Putamen (tissue), 1 donor: Measurements from ENCODE around the gene KSR2.
"Not testable (repeated sequence)": the region's sequence is repeated elsewhere in the genome, so short reads cannot be mapped to it uniquely, and the experiment has no call there.

Experiments used
- DNase-seq: peaks from one replicate; pipeline ENCODE4 v3.0.0-alpha.2; 2016; ENCODE audit warnings: low spot score

KSR2 gene

DNA sequence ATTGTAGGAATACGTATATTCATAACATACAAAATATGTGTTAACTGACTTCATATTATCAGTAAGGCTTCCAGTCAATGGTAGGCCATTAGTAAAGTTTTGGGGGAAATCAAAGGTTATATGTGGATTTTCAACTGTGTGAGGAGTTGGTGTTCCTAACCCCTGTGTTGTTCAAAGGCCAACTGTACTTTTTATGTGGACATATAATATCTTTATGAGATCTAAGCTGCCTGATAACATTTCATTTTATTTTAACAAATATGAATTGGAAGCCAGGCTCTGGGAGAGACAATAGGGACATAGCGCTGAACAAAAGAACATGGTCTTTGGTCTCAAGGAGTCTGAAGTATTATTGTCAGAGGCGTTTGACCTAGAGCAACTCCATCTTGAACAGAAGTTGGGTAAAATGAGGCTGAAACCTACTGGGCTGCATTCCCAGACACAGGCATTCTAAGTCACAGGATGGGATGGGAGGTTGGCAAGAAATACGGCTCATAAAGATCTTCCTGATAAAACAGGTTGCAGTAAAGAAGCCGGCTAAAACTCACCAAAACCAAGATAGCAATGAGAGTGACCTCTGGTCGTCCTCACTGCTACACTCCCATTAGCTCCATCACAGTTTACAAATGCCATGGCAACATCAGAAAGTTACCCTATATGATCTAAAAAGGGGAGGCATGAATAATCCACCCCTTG is 147.2 kb downstream of the KSR2 start:
- DNase-seq, result no peak

GRCh38 chr12:117820216-117820907 is 148.4 kb downstream of the KSR2 start:
- no peak for DNase-seq

DNA sequence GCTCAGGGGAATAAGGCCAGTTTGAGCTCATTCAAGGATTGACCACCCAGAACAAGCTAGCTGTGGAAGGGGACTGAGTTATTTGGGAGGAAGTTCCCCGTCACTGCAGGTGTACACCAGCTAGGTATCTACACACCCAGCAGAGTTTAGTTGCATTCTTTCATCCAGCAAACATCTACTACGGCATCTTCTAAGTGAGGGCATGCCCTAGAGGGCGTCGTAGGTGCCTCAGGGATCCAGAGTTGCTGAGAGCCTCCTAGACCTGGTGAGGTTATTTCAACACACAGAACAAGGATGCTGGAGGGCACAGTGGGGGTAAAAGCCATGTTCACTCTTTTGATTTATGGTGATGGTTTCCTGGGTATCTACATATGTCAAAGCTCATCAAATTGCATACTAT is 149.6 kb downstream of the KSR2 start:
- no peak for DNase-seq

DNA sequence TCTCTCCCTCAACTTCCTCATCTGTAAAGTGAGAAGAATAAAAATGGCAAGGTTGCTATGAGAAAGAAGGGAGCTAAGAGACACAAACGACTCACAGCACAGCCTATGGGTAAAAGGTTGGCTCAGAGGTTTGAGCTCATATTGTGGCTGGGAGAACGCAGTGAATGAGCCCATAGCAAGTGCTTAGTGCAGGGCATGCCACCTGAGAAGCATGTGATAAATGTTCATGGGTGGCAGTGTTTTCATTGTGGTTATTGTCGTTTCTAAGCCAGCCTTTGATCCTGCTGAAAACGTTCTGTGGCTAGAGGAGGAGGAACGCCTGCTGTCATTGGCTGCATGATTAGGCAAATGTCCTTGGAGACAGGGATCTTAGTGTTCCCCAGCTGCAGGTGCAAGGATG is 150.4 kb downstream of the KSR2 start:
- DNase-seq, result no peak

DNA sequence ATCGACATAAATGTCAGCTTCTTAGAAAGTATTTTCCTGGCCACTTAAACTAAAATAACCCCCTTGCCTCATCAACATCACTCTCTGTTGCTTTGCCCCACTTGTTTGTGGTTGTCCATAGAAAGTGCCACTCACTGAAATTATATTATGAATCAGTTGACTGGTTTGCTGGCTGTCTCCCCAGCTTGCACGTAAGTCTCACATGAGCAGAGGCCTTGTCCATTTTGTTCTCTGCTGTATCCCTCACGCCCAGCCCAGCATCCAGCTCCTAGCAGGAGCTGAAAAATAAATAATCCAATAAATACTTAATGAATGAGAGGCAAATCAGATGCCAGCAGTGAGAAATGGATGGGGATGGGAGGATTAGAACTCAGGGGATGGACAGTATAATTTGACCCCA is 159.3 kb downstream of the KSR2 start:
- DNase-seq, result no peak

- no peak for DNase-seq
Observed at GRCh38 chr12:117807946-117808345, 160.8 kb downstream of the KSR2 start.

GRCh38 chr12:117807355-117807754 is 161.4 kb downstream of the KSR2 start:
- DNase-seq, result no peak

- DNase-seq, result no peak
Observed at GRCh38 chr12:117805865-117806264, 162.9 kb downstream of the KSR2 start.

DNA sequence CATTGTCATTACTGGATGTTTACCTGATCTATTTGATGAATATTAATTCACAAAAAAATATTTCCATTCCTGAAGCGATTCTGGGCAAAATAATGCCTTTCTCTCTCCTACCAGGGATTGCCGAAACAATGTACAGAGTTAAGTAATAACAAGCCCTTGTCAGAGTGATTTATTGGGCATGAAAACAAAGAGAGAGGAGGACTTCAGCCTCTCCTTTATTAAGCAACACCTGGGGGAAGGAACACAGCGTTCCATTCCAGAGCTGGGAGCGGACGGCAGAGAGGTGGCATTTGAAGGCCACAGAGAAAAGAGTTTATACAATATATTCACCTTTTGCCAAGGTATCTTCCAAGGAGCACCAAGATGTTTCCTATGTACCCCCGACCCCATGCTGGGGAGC is 165.8 kb downstream of the KSR2 start:
- no peak for DNase-seq

DNA sequence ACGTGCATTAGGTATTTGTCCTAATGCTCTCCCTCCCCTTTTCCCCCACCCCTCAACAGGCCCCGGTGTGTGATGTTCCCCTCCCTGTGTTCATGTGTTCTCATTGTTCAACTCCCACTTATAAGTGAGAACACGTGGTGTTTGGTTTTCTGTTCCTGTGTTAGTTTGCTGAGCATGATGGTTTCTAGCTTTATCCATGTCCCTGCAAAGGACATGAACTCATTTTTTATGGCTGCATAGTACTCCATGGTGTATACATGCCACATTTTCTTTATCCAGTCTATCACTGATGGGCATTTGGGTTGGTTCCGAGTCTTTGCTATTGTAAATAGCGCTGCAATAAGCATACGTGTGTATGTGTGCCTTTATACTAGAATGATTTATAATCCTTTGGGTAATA is 168.1 kb downstream of the KSR2 start:
- DNase-seq, result not testable (repeated sequence)

DNA sequence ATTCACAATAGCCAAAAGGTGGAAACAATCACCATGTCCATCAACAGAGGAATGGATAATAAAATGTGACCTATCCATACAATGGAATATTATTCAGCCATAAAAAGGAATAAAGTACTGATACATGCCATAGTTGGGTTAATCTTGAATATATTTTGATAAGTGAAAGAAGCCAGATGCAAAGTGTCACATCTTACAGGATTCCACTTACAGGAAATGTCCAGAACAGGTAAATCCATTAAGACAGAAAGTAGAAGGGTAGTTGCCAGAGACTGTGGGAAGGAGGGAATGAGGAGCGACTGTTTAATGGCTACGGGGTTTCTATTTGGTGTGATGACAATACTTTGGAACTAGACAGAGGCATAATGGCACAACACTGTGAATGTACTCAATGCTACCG is 171.6 kb downstream of the KSR2 start:
- DNase-seq, result no peak

DNA sequence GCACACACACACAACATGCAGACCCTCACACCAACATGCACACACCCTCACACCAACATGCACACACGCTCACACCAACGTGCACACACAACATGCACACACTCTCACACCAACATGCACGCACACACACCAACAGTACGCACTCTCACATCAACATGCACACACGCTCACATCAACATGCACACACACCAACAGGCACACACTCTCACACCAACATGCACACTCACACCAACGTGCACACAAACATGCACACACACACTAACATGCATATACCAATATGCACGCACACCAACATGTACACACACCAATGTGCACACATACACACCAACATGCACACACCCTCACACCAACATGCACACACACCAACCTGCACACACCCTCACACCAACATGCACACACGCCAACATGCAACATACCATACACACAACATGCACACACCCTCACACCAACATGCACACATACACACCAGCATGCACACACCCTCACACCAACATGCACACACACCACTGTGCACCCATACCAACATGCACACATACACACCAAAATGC is 175.8 kb downstream of the KSR2 start:
- DNase-seq, result no peak

GRCh38 chr12:117792471-117792870 is 176.3 kb downstream of the KSR2 start:
- peak; percentile 61 for DNase-seq

GRCh38 chr12:117790948-117791347 is 177.8 kb downstream of the KSR2 start:
- no peak for DNase-seq

DNA sequence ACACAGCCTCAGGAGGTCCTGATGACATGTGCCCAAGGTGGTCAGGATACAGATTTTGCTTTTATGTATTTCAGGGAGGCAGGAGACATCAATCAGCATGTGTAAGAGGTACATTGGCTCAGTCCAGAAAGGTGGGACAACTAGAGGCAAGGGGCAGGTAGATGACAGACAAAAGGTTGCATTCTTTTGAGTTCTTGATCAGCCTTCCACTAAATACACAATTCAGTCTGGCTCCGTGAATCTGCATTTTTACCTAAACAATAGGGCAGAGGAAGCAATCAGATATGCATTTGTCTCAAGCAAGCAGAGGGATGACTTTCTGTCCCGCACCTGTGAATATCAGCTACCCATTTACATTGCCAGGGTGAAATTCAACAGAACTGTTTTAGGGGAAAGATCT is 178.6 kb downstream of the KSR2 start:
- no peak for DNase-seq

- no peak for DNase-seq
Observed at GRCh38 chr12:117789195-117789912, 179.4 kb downstream of the KSR2 start.

GRCh38 chr12:117778656-117779055 is 190.1 kb downstream of the KSR2 start:
- no peak for DNase-seq

- no peak for DNase-seq
Observed at GRCh38 chr12:117774941-117775775, 193.6 kb downstream of the KSR2 start.

DNA sequence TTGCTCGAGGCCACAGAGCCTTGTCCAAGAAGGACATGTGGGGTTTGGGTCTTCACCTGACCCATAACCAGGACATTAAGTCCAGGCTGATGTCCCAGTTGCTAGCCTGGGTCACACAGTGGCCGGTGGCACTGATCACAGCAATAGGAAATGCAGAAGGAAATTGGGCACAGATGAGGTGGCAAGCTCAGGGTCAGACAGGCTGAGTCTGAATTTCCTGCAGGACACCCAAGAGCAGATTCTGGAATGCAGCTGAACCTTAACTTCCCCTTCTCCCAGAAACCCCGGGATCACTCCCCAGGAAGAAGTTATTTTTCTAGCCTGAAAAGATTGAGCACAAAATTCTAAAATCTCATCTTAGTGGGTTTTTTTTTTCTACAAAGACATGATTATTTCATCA is 199.9 kb downstream of the KSR2 start:
- DNase-seq, result no peak

DNA sequence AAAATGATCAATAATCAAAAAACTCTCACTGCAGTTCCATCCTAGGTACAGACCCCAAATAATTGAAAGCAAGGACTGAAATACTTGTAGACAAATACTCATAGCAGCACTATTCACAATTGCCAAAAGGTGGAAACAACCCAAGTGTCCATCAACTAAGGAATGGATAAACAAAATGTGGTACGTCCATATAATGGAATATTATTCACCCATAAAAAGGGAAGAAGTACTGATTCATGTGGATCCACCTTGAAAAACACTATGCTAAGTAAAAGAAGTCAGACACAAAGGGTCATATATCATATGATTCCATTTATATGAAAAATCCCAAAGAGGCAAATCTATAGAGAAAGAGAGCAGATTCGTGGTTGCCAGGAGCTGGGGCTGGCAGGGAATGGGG is 202.8 kb downstream of the KSR2 start:
- DNase-seq, result no peak

- no peak for DNase-seq
Observed at GRCh38 chr12:117762143-117762542, 206.6 kb downstream of the KSR2 start.

- DNase-seq, result no peak
Observed at GRCh38 chr12:117761528-117762100, 207.2 kb downstream of the KSR2 start.
